H1 (cell line): ENCODE results near the gene POLE. TPM values are rescaled to one million over a fixed set of nuclear protein-coding genes. Genes with fewer than 3 reads are reported as not detected.

Experiments
- CTCF ChIA-PET: fragments of 300-600 bp; sonication (Branson Sonifier 250); formaldehyde crosslinking; loops from one replicate; lab custom pipeline; 2021; ENCODE audit not compliant: partially characterized antibody; lab: Charles Lee
- POLR2A ChIA-PET: fragments of 300-600 bp; sonication (Branson Sonifier 250); formaldehyde crosslinking; loops from one replicate; lab custom pipeline; 2021; ENCODE audit warnings: inconsistent platforms; ENCODE audit not compliant: partially characterized antibody; lab: Charles Lee
- DNase-seq, 2 experiments: peaks; one replicate each; pipeline versions ENCODE4 v3.0.0 to v3.0.0-alpha.2; 2010 to 2022; ENCODE audit warnings: low spot score in 2 of 2, low read depth in 1 of 2, mixed read lengths in 1 of 2
- FAIRE-seq: peaks from 2 replicates; lab custom pipeline; 2011; peaks lifted over from hg19 to GRCh38; lab: Jason Lieb, UNC
- H2AFZ ChIP-seq: 2 replicates; pipeline ENCODE4 v1.8.1; 2012; ENCODE audit warnings: low read length, inconsistent platforms
- H2AK5ac ChIP-seq: 2 replicates; pipeline ENCODE4 v1.6.1; 2013; ENCODE audit warnings: low read depth, low read length
- H2BK120ac ChIP-seq: replicated peaks from 2 replicates; pipeline ENCODE3; 2013; ENCODE audit warnings: low read depth, low read length, inconsistent platforms
- H2BK12ac ChIP-seq: 2 replicates; pipeline ENCODE4 v1.6.1; 2013; ENCODE audit warnings: low read depth, low read length
- H2BK15ac ChIP-seq: 2 replicates; pipeline ENCODE4 v1.6.1; 2013; ENCODE audit warnings: low read length
- H2BK20ac ChIP-seq: 2 replicates; pipeline ENCODE4 v1.6.1; 2013; ENCODE audit warnings: low read length
- H2BK5ac ChIP-seq: 2 replicates; pipeline ENCODE4 v1.6.1; 2013; ENCODE audit warnings: low read depth, low read length
- H3K14ac ChIP-seq: 2 replicates; pipeline ENCODE4 v1.6.1; 2013; ENCODE audit warnings: inconsistent platforms; ENCODE audit not compliant: insufficient read length
- H3K18ac ChIP-seq: 2 replicates; pipeline ENCODE4 v1.6.1; 2013; ENCODE audit warnings: low read length; ENCODE audit errors: extremely low read depth
- H3K23ac ChIP-seq: 2 replicates; pipeline ENCODE4 v1.6.1; 2013; ENCODE audit warnings: inconsistent platforms; ENCODE audit not compliant: insufficient read length
- H3K23me2 ChIP-seq: 2 replicates; pipeline ENCODE4 v1.6.1; 2013; ENCODE audit warnings: low read depth, low read length
- H3K27ac ChIP-seq: 2 replicates; pipeline ENCODE4 v1.6.1; 2011; ENCODE audit warnings: low read depth, low read length, inconsistent platforms
- H3K27me3 ChIP-seq, 4 experiments: replicated peaks in 1 of 4; 1 replicate in 1 of 4; 2 replicates in 3 of 4; pipeline versions ENCODE4 v1.6.1 to v1.8.1; 2011 to 2013; ENCODE audit warnings: low read length in 3 of 4, mild to moderate bottlenecking in 3 of 4, inconsistent platforms in 2 of 4, mixed read lengths in 2 of 4, moderate library complexity in 1 of 4; ENCODE audit not compliant: control insufficient read depth in 3 of 4, insufficient read depth in 3 of 4; ENCODE audit errors: extremely low read depth in 1 of 4
- H3K36me3 ChIP-seq, 4 experiments: 2 replicates each; pipeline versions ENCODE4 v1.6.1 to v1.8.1; 2011 to 2013; ENCODE audit warnings: mild to moderate bottlenecking in 4 of 4, low read length in 3 of 4, moderate library complexity in 2 of 4, control low read depth in 1 of 4, inconsistent platforms in 1 of 4; ENCODE audit not compliant: insufficient read depth in 4 of 4, control insufficient read depth in 2 of 4
- H3K4ac ChIP-seq: replicated peaks from 2 replicates; pipeline ENCODE3; 2013; ENCODE audit warnings: low read length, low read depth, mixed read lengths, inconsistent platforms; ENCODE audit not compliant: insufficient read length
- H3K4me1 ChIP-seq, 4 experiments: replicated peaks in 1 of 4; 1 replicate in 1 of 4; 2 replicates in 3 of 4; pipeline versions ENCODE4 v1.6.1 to v1.8.1; 2011 to 2013; ENCODE audit warnings: low read length in 3 of 4, inconsistent platforms in 2 of 4, mixed read lengths in 1 of 4; ENCODE audit not compliant: insufficient read depth in 4 of 4, control insufficient read depth in 3 of 4
- H3K4me2 ChIP-seq, 2 experiments: 2 replicates each; pipeline versions ENCODE4 v1.6.1 to v1.8.1; 2011 to 2013; ENCODE audit warnings: low read depth in 2 of 2, low read length in 2 of 2, control low read depth in 1 of 2, inconsistent platforms in 1 of 2, mild to moderate bottlenecking in 1 of 2; ENCODE audit not compliant: insufficient read depth in 1 of 2
- H3K4me3 ChIP-seq, 4 experiments: fragments of 200-600, 300-600 bp in 1 of 4; sonication (generic), shearing (Covaris generic), sonication (Bioruptor Twin) in 1 of 4; 2 replicates each; pipeline versions ENCODE4 v1.5.1 to v1.8.1; 2011 to 2016; ENCODE audit warnings: low read length in 4 of 4, low read depth in 3 of 4, control low read depth in 2 of 4, inconsistent platforms in 2 of 4, mild to moderate bottlenecking in 2 of 4, mixed read lengths in 1 of 4, moderate library complexity in 1 of 4; ENCODE audit not compliant: insufficient read depth in 2 of 4; ENCODE audit errors: extremely low read depth in 1 of 4
- H3K56ac ChIP-seq: replicated peaks from 2 replicates; pipeline ENCODE3; 2013; ENCODE audit warnings: low read depth, mild to moderate bottlenecking, mixed read lengths, low read length, inconsistent platforms; ENCODE audit not compliant: insufficient read length
- H3K79me1 ChIP-seq: 2 replicates; pipeline ENCODE4 v1.6.1; 2013; ENCODE audit warnings: low read depth, low read length, control low read depth
- H3K79me2 ChIP-seq, 2 experiments: 2 replicates each; pipeline versions ENCODE4 v1.6.1 to v1.8.1; 2012 to 2013; ENCODE audit warnings: low read length in 2 of 2, mild to moderate bottlenecking in 2 of 2, inconsistent platforms in 1 of 2; ENCODE audit not compliant: insufficient read depth in 2 of 2, control insufficient read depth in 1 of 2
- H3K9ac ChIP-seq, 4 experiments: replicated peaks in 1 of 4; 1 replicate in 1 of 4; 2 replicates in 3 of 4; pipeline versions ENCODE4 v1.6.1 to v1.8.1; 2011 to 2013; ENCODE audit warnings: low read depth in 3 of 4, low read length in 3 of 4, control low read depth in 2 of 4, mild to moderate bottlenecking in 2 of 4, moderate library complexity in 2 of 4, inconsistent platforms in 1 of 4; ENCODE audit errors: extremely low read depth in 1 of 4
- H3K9me3 ChIP-seq, 2 experiments: 2 replicates each; pipeline versions ENCODE4 v1.6.1 to v1.8.1; 2012 to 2013; ENCODE audit warnings: mild to moderate bottlenecking in 2 of 2, moderate library complexity in 2 of 2, control low read depth in 1 of 2, inconsistent platforms in 1 of 2, low read depth in 1 of 2, low read length in 1 of 2, mixed read lengths in 1 of 2; ENCODE audit not compliant: insufficient read depth in 2 of 2
- H4K20me1 ChIP-seq, 2 experiments: replicated peaks in 1 of 2; 2 replicates each; pipeline versions ENCODE3 to v1.8.1; 2011 to 2013; ENCODE audit warnings: inconsistent platforms in 2 of 2, low read length in 2 of 2, mild to moderate bottlenecking in 1 of 2; ENCODE audit not compliant: insufficient read depth in 2 of 2, control insufficient read depth in 1 of 2
- H4K5ac ChIP-seq: 2 replicates; pipeline ENCODE4 v1.6.1; 2013; ENCODE audit warnings: low read length, low read depth, mixed read lengths, inconsistent platforms; ENCODE audit not compliant: insufficient read length
- H4K8ac ChIP-seq: 2 replicates; pipeline ENCODE4 v1.8.0; 2013; ENCODE audit warnings: mild to moderate bottlenecking, moderate library complexity, low read length, inconsistent platforms; ENCODE audit not compliant: insufficient read depth; ENCODE audit errors: extremely low read depth
- H4K91ac ChIP-seq: replicated peaks from 2 replicates; pipeline ENCODE3; 2013; ENCODE audit warnings: low read length, mixed read lengths, inconsistent platforms; ENCODE audit not compliant: insufficient read length
- CBX5 ChIP-seq: fragments of 300-800, 300-1000 bp; sonication (generic); IDR thresholded peaks from 2 replicates; pipeline ENCODE4 v1.7.1; 2016; ENCODE audit warnings: antibody characterized with exemption, low read length, low read depth
- JUN ChIP-seq: IDR thresholded peaks from 2 replicates; pipeline ENCODE4 v1.6.1; 2011; ENCODE audit warnings: low read depth, mild to moderate bottlenecking, improper control_type of control experiment, low read length
- KDM5A ChIP-seq: fragments of 200-600 bp; IDR thresholded peaks from 2 replicates; pipeline ENCODE4 v1.7.1; 2012; ENCODE audit warnings: mild to moderate bottlenecking, low read length, inconsistent platforms, mixed read lengths
- MAFK ChIP-seq: IDR thresholded peaks from 2 replicates; pipeline ENCODE4 v1.6.1; 2012; ENCODE audit warnings: low read depth, mild to moderate bottlenecking, improper control_type of control experiment, low read length
- NRF1 ChIP-seq: IDR thresholded peaks from 2 replicates; pipeline ENCODE4 v1.6.1; 2011; ENCODE audit warnings: mild to moderate bottlenecking, low read depth, low read length, improper control_type of control experiment
- POLR2A ChIP-seq, 2 experiments: IDR thresholded peaks; 1 replicate in 1 of 2; 2 replicates in 1 of 2; pipeline ENCODE4 v1.6.1; 2011; ENCODE audit warnings: low read depth in 2 of 2, low read length in 2 of 2, mild to moderate bottlenecking in 2 of 2; ENCODE audit errors: control extremely low read depth in 1 of 2
- WGBS, 2 experiments: shearing (Covaris generic) in 1 of 2; methylation state at CpG; one replicate each; pipeline versions ENCODE4 v1.1.6 to v1.1.7; 2013 to 2015; ENCODE audit warnings: low lambda C conversion rate in 2 of 2, mixed read lengths in 2 of 2, inconsistent platforms in 1 of 2, low coverage in 1 of 2, missing lambda C conversion rate in 1 of 2; ENCODE audit not compliant: insufficient replicate concordance in 2 of 2, insufficient coverage in 1 of 2, insufficient read length in 1 of 2; ENCODE audit errors: extremely low coverage in 1 of 2, missing lambda C conversion rate in 1 of 2; 5-methylcytosine and 5-hydroxymethylcytosine counted together
- polyA plus RNA-seq, 7 experiments: library from polyadenylated mRNA; depleted of rRNA in 3 of 7; stranded (reverse) in 5 of 7; unstranded in 2 of 7; fragments of >200 nt in 5 of 7; fragments of 200-250 nt in 2 of 7; gene quantifications; 1 replicate in 5 of 7; 2 replicates in 1 of 7; 4 replicates in 1 of 7; pipeline versions ENCODE4 v1.2.1 to v1.2.3, GENCODE V29; 2011 to 2013; ENCODE audit warnings: missing spikeins in 2 of 7, mixed read lengths in 2 of 7
- total RNA-seq: library from RNA; stranded (reverse); fragmentation: NEBNext Ultra II Directional; extraction: Animal tissue kit (Norgen Biotek cat#: 25700); gene quantifications from 2 replicates; pipeline ENCODE4 v1.2.1, GENCODE V29; 2021
- TF ChIP-seq, protein P1 (sequence below), 3 experiments: IDR thresholded peaks; 1 replicate in 2 of 3; 2 replicates in 1 of 3; pipeline versions ENCODE4 v1.5.1 to v1.6.1; 2011; ENCODE audit warnings: low read length in 3 of 3, mild to moderate bottlenecking in 3 of 3, inconsistent platforms in 2 of 3, low read depth in 1 of 3, moderate library complexity in 1 of 3; ENCODE audit not compliant: insufficient read depth in 1 of 3; ENCODE audit errors: control extremely low read depth in 1 of 3
- TF ChIP-seq, protein P2 (sequence below): IDR thresholded peaks from 2 replicates; pipeline ENCODE4 v1.6.1; 2011; ENCODE audit warnings: low read length, improper control_type of control experiment

POLE gene
- total and polyA plus RNA-seq, 2 of the 8 experiments (the other 6 are each of a cell fraction or from before 2014, with no cell fraction given): 59.7 to 115 TPM

DNA sequence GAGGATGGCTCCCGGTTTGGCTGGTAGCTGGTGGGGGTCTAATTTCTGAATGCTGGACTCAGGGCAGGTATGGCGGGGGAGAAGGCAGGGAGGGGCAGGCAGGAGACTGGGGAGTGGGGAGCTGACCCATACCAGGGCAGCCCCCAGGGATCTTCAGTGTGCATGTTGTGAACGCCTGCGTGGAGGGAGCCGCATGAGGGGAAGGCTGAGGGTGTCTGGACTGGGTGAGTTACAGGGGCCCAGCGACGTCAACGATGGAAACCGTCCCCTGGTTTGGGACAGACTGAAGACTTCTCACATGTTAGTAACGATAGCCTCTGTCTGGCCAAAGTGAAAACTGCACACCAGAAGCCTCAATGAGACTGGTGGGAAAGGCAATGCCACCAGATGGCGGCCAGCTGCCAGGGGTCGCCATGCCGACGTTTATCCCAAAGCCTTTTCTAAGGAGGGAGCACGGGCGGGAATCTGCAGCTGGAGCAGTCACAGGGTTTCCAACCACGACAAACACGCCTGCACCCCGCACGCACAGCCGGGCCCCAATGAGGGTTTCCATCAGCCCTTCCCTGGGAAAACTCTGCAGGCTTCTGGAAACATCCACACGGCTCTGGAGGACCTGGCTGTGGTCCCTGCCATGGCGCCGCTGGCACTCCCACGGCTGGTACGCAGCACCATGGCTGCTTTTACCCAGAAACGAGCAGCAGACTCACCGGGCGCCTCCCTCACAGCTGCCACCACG, 37.5 kb upstream of the POLE start:
- no peak overlapping the region for H3K9ac ChIP-seq
- H3K4ac ChIP-seq: no peak overlapping the region
- no peak overlapping the region for H3K4me2 ChIP-seq
- no peak overlapping the region for H2BK20ac ChIP-seq
- ChIA-PET POLR2A (interaction anchor here (0.7 to 5.7 kb wide), 3 partner anchors 14 to 54 kb away, joined by 3 to 21 read pairs (median 5); partner anchors contain the start of gene PGAM5), CTCF (no interaction called here)
- no peaks in the 10 kb centered on the region; a peak in 1 of 7 replicates for H3K27me3 ChIP-seq
- no peaks in the 10 kb centered on the region for H3K4me1 ChIP-seq
- no peak overlapping the region for H2BK120ac ChIP-seq
- H3K18ac ChIP-seq: no peak overlapping the region
- no peak overlapping the region for H2BK15ac ChIP-seq
- H4K5ac ChIP-seq: no peak overlapping the region
- H3K36me3 ChIP-seq: peaks cover 28 to 79% (median 49%) of the 10 kb centered on the region in 4 experiments
- H3K23ac ChIP-seq: no peak overlapping the region
- H3K79me1 ChIP-seq: no peaks in the 10 kb centered on the region
- no peaks in the 10 kb centered on the region for H3K23me2 ChIP-seq
- H2AK5ac ChIP-seq: no peak overlapping the region
- H3K9me3 ChIP-seq: peaks cover 0 to 2% of the 10 kb centered on the region in 2 experiments; a peak in 1 of 4 replicates
- WGBS, 2 experiments: 94% methylated on average over 27 of the region's 30 CpGs; no CpG with 5 or more reads in 1 of the 2 experiments
- H3K56ac ChIP-seq: no peak overlapping the region
- 0 out of 2 replicates have a peak overlapping the region, but pooled peaks have one; percentile 41 for H4K8ac ChIP-seq
- no peak for FAIRE-seq
- H3K14ac ChIP-seq: no peak overlapping the region
- H4K91ac ChIP-seq: no peak overlapping the region
- no peak overlapping the region for H3K27ac ChIP-seq
- no peak overlapping the region for H2AFZ ChIP-seq
- no peak for DNase-seq
- H4K20me1 ChIP-seq: peaks cover 3 to 21% of the 10 kb centered on the region in 2 experiments
- H2BK12ac ChIP-seq: no peak overlapping the region
- H2BK5ac ChIP-seq: no peak overlapping the region
- H3K4me3 ChIP-seq: no peak overlapping the region
- TF ChIP-seq NRF1: no peak
- TF ChIP-seq MAFK: no peak
- TF ChIP-seq CBX5: no peak
- no peak for TF ChIP-seq KDM5A
- TF ChIP-seq, protein P1, sequence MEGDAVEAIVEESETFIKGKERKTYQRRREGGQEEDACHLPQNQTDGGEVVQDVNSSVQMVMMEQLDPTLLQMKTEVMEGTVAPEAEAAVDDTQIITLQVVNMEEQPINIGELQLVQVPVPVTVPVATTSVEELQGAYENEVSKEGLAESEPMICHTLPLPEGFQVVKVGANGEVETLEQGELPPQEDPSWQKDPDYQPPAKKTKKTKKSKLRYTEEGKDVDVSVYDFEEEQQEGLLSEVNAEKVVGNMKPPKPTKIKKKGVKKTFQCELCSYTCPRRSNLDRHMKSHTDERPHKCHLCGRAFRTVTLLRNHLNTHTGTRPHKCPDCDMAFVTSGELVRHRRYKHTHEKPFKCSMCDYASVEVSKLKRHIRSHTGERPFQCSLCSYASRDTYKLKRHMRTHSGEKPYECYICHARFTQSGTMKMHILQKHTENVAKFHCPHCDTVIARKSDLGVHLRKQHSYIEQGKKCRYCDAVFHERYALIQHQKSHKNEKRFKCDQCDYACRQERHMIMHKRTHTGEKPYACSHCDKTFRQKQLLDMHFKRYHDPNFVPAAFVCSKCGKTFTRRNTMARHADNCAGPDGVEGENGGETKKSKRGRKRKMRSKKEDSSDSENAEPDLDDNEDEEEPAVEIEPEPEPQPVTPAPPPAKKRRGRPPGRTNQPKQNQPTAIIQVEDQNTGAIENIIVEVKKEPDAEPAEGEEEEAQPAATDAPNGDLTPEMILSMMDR (IDR thresholded peaks at IDR 0.05; ENCODE audit: control extremely low read depth in 1 of 3, insufficient read depth in 1 of 3, low read depth in 1 of 3, low read length in 3 of 3): peak in 1 of 3 experiments; percentile 2; a peak in 1 of 4 replicates
- TF ChIP-seq POLR2A (IDR thresholded peaks at IDR 0.05; ENCODE audit: control extremely low read depth in 1 of 2, low read depth in 2 of 2, low read length in 2 of 2): no peak
- TF ChIP-seq, protein P2, sequence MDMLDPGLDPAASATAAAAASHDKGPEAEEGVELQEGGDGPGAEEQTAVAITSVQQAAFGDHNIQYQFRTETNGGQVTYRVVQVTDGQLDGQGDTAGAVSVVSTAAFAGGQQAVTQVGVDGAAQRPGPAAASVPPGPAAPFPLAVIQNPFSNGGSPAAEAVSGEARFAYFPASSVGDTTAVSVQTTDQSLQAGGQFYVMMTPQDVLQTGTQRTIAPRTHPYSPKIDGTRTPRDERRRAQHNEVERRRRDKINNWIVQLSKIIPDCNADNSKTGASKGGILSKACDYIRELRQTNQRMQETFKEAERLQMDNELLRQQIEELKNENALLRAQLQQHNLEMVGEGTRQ: no peak
- no peak for TF ChIP-seq JUN
- no peaks in the 10 kb centered on the region; a peak in 1 of 4 replicates for H3K79me2 ChIP-seq
